ENCODE measurements around the gene RPS21.
A peak's percentile ranks its signal among the peaks of the same experiment; 100 is the strongest.

The RPS21 gene

GRCh38 chr20:62394248-62395245 is 7.6 kb downstream of the RPS21 start:
- no peak for DNase-seq (ENCODE audit: low read depth)
- no peak overlapping the region for H3K4me3 ChIP-seq (ENCODE audit: low read depth, low read length)
- no peak for TF ChIP-seq CTCF (IDR thresholded peaks at IDR 0.05; ENCODE audit: low read depth, low read length, missing control alignments)

- TF ChIP-seq CTCF (IDR thresholded peaks at IDR 0.05; ENCODE audit: low read depth, low read length, missing control alignments) = peak; percentile 29
- no peak for DNase-seq (ENCODE audit: low read depth)
- H3K4me3 ChIP-seq (ENCODE audit: low read depth, low read length) = no peak overlapping the region
These were observed 8.7 kb downstream of the RPS21 start for GRCh38 chr20:62395311-62396242.

- no peak for TF ChIP-seq CTCF (IDR thresholded peaks at IDR 0.05; ENCODE audit: low read depth, low read length, missing control alignments)
- DNase-seq (ENCODE audit: low read depth) = no peak
- H3K4me3 ChIP-seq (ENCODE audit: low read depth, low read length) = no peak overlapping the region
These were observed 9.7 kb downstream of the RPS21 start for GRCh38 chr20:62396367-62397239.

GRCh38 chr20:62398120-62398821 is 11.4 kb downstream of the RPS21 start:
- DNase-seq (ENCODE audit: low read depth) = no peak
- TF ChIP-seq CTCF (IDR thresholded peaks at IDR 0.05; ENCODE audit: low read depth, low read length, missing control alignments) = no peak
- H3K4me3 ChIP-seq (ENCODE audit: low read depth, low read length) = no peak overlapping the region

GRCh38 chr20:62400021-62400420 is 13.1 kb downstream of the RPS21 start:
- H3K4me3 ChIP-seq (ENCODE audit: low read depth, low read length) = no peak overlapping the region
- TF ChIP-seq CTCF (IDR thresholded peaks at IDR 0.05; ENCODE audit: low read depth, low read length, missing control alignments) = no peak
- DNase-seq (ENCODE audit: low read depth) = no peak

- no peak for TF ChIP-seq CTCF (IDR thresholded peaks at IDR 0.05; ENCODE audit: low read depth, low read length, missing control alignments)
- DNase-seq (ENCODE audit: low read depth) = no peak
- H3K4me3 ChIP-seq (ENCODE audit: low read depth, low read length) = no peak overlapping the region
These were observed 13.6 kb downstream of the RPS21 start for GRCh38 chr20:62400541-62400940.

All from GM12864 (cell line).